Vagina (tissue), 2 donors: ENCODE measurements around the gene OR4K15. TPM values are rescaled to one million over a fixed set of nuclear protein-coding genes. Genes with fewer than 3 reads are reported as not detected.

Experiments used
- DNase-seq, 2 donors: peaks; one replicate each; pipeline ENCODE4 v3.0.0-alpha.2; 2017; ENCODE audit errors: extremely low spot score in 2 of 2
- H3K27ac ChIP-seq: fragments of 200-600 bp; sonication (generic); one replicate; pipeline ENCODE4 v1.5.1; 2019
- H3K27me3 ChIP-seq: fragments of 200-600 bp; sonication (generic); one replicate; pipeline ENCODE4 v1.5.1; 2019
- H3K36me3 ChIP-seq, 2 donors: fragments of 200-600 bp; sonication (generic); one replicate each; pipeline ENCODE4 v1.5.1; 2017 to 2019
- H3K4me1 ChIP-seq: fragments of 200-600 bp; sonication (generic); one replicate; pipeline ENCODE4 v1.5.1; 2019
- H3K4me3 ChIP-seq, 2 donors: fragments of 200-600 bp; sonication (generic); 1 replicate in 1 of 2; 2 replicates in 1 of 2; pipeline ENCODE4 v1.5.1; 2016 to 2019
- H3K9me3 ChIP-seq: fragments of 200-600 bp; sonication (generic); one replicate; pipeline ENCODE4 v1.5.1; 2019
- POLR2AphosphoS5 ChIP-seq, 2 donors: sonication (generic); formaldehyde crosslinking; IDR thresholded peaks; one replicate each; pipeline ENCODE4 v1.9.0; 2017; ENCODE audit warnings: antibody characterized with exemption in 2 of 2, mild to moderate bottlenecking in 2 of 2, low read depth in 1 of 2; ENCODE audit not compliant: insufficient read depth in 1 of 2
- intact Hi-C: fragments of 100-400 bp; cut with DNase I; formaldehyde crosslinking; loops from one replicate; pipeline ENCODE4 v1.15.1; 2023
- total RNA-seq: library from RNA; depleted of rRNA; stranded (reverse); fragments of >200 nt; gene quantifications from one replicate; pipeline ENCODE4 v1.2.3, GENCODE V29; 2016

Gene OR4K15
- total RNA-seq, 1 donor from 2014 or later, result not detected

GRCh38 chr14:20019257-20019865 lies 44.0 kb downstream of the OR4K15 start, which contains the start of gene OR4K14:
TSS of gene OR4K14 (minus strand) at chr14:20019307. CDS start at chr14:20015193, 4,114 bp downstream.
- Histone ChIP-seq H3K4me1 (no peaks in the 10 kb centered on the region), H3K36me3 (no peaks in the 10 kb centered on the region), H3K9me3 (no peaks in the 10 kb centered on the region), H3K4me3 (no peak within 1 kb of the TSS), H3K27me3 (no peaks in the 10 kb centered on the region), H3K27ac (no peak within 1 kb of the TSS)
- no peak for TF ChIP-seq POLR2AphosphoS5 (IDR thresholded peaks at IDR 0.05; ENCODE audit: insufficient read depth in 1 of 2, low read depth in 1 of 2)
- intact Hi-C loops, result no loop called here
- no peak for DNase-seq

Other genes starting within 250 kb of the OR4K15 start
- not detected for gene OR4Q3, start 232.0 kb upstream of the OR4K15 start, total RNA-seq
- not detected for gene OR4M1, start 202.1 kb upstream of the OR4K15 start, total RNA-seq
- not detected for gene OR4N2, start 171.8 kb upstream of the OR4K15 start, total RNA-seq
- gene OR4K2, start 100.4 kb upstream of the OR4K15 start, total RNA-seq, result not detected
- not detected for gene OR4K5, start 55.0 kb upstream of the OR4K15 start, total RNA-seq
- not detected for gene OR4K1, start 44.7 kb upstream of the OR4K15 start, total RNA-seq
- not detected for gene OR4Q2, start 26.6 kb downstream of the OR4K15 start, total RNA-seq
- gene OR4K14, start 43.7 kb downstream of the OR4K15 start, total RNA-seq, result not detected
- not detected for gene OR4K13, start 60.4 kb downstream of the OR4K15 start, total RNA-seq
- gene OR4L1, start 84.5 kb downstream of the OR4K15 start, total RNA-seq, result not detected
- gene OR4K17, start 135.1 kb downstream of the OR4K15 start, total RNA-seq, result not detected
- not detected for gene OR4N5, start 163.2 kb downstream of the OR4K15 start, total RNA-seq
- gene OR11G2, start 215.3 kb downstream of the OR4K15 start, total RNA-seq, result not detected
- not detected for gene OR11H6, start 248.1 kb downstream of the OR4K15 start, total RNA-seq